ENCODE data around the gene MED26. TPM values are rescaled to one million over a fixed set of nuclear protein-coding genes. Genes with fewer than 3 reads are reported as not detected.

The MED26 gene
- total RNA-seq, 1 experiment from 2014 or later = 15.6 TPM

- BruUV-seq (replicated peaks) = no TSS peak
- Histone ChIP-seq H3K36me3 (ENCODE audit: insufficient read depth, low read length, poor library complexity, severe bottlenecking) (no peaks in the 10 kb centered on the region), H3K27ac (ENCODE audit: low read depth, low read length, poor library complexity, severe bottlenecking) (peak overlapping the region; percentile 60), H3K27me3 (replicated peaks; ENCODE audit: insufficient read depth, low read depth, low read length, poor library complexity) (no peaks in the 10 kb centered on the region), H3K9me3 (ENCODE audit: low read depth, low read length, poor library complexity, severe bottlenecking) (no peaks in the 10 kb centered on the region), H3K4me1 (ENCODE audit: insufficient read depth, low read length, poor library complexity, severe bottlenecking) (peaks cover 31% of the 10 kb centered on the region), H3K4me3 (ENCODE audit: low read depth, low read length, poor library complexity, severe bottlenecking) (no peak overlapping the region)
- CTCF ChIA-PET = no interaction called here
- no peak for TF ChIP-seq EZH2 (IDR thresholded peaks at IDR 0.05; ENCODE audit: borderline replicate concordance, low read depth, low read length, poor library complexity, severe bottlenecking)
- peak; percentile 69 for DNase-seq (ENCODE audit: low spot score)
- intact Hi-C loops (cut with micrococcal nuclease; ENCODE audit: unreplicated experiment) = no loop called here
- POLR2A ChIA-PET (ENCODE audit: low non-redundant PET) = interaction anchor here (0.7 kb wide), 1 partner anchor 505 kb away, joined by 4 read pairs; no protein-coding TSS in a partner anchor
These were observed 15.4 kb downstream of the MED26 start for GRCh38 chr19:16612636-16613035.

GRCh38 chr19:16611121-16611520 is 16.9 kb downstream of the MED26 start:
- TF ChIP-seq EZH2 (IDR thresholded peaks at IDR 0.05; ENCODE audit: borderline replicate concordance, low read depth, low read length, poor library complexity, severe bottlenecking) (no peak), CTCF (conservative IDR thresholded peaks at IDR 0.05; ENCODE audit: low read depth, low read length) (no peak)
- no TSS peak for BruUV-seq (replicated peaks)
- Histone ChIP-seq H3K27ac (ENCODE audit: low read depth, low read length, poor library complexity, severe bottlenecking) (no peak overlapping the region), H3K4me3 (ENCODE audit: low read depth, low read length, poor library complexity, severe bottlenecking) (no peak overlapping the region), H3K36me3 (ENCODE audit: insufficient read depth, low read length, poor library complexity, severe bottlenecking) (no peaks in the 10 kb centered on the region), H3K4me1 (ENCODE audit: insufficient read depth, low read length, poor library complexity, severe bottlenecking) (peaks cover 31% of the 10 kb centered on the region), H3K9me3 (ENCODE audit: low read depth, low read length, poor library complexity, severe bottlenecking) (no peaks in the 10 kb centered on the region), H3K27me3 (replicated peaks; ENCODE audit: insufficient read depth, low read depth, low read length, poor library complexity) (no peaks in the 10 kb centered on the region)
- CTCF ChIA-PET = no interaction called here
- intact Hi-C loops (cut with micrococcal nuclease; ENCODE audit: unreplicated experiment) = no loop called here
- DNase-seq (ENCODE audit: low spot score) = no peak
- POLR2A ChIA-PET (ENCODE audit: low non-redundant PET) = no interaction called here

GRCh38 chr19:16609511-16610200 is 18.3 kb downstream of the MED26 start:
- ChIA-PET POLR2A (ENCODE audit: low non-redundant PET) (interaction anchor here (0.5 kb wide), 1 partner anchor 25 kb away, joined by 23 read pairs; no protein-coding TSS in a partner anchor), CTCF (no interaction called here)
- no peaks in the 10 kb centered on the region for H3K27me3 ChIP-seq (replicated peaks; ENCODE audit: insufficient read depth, low read depth, low read length, poor library complexity)
- no TSS peak for BruUV-seq (replicated peaks)
- H3K36me3 ChIP-seq (ENCODE audit: insufficient read depth, low read length, poor library complexity, severe bottlenecking) = no peaks in the 10 kb centered on the region
- no peak overlapping the region for H3K4me3 ChIP-seq (ENCODE audit: low read depth, low read length, poor library complexity, severe bottlenecking)
- no peak for DNase-seq (ENCODE audit: low spot score)
- TF ChIP-seq EZH2 (IDR thresholded peaks at IDR 0.05; ENCODE audit: borderline replicate concordance, low read depth, low read length, poor library complexity, severe bottlenecking) = no peak
- no peak for TF ChIP-seq CTCF (conservative IDR thresholded peaks at IDR 0.05; ENCODE audit: low read depth, low read length)
- peaks cover 31% of the 10 kb centered on the region for H3K4me1 ChIP-seq (ENCODE audit: insufficient read depth, low read length, poor library complexity, severe bottlenecking)
- no peaks in the 10 kb centered on the region for H3K9me3 ChIP-seq (ENCODE audit: low read depth, low read length, poor library complexity, severe bottlenecking)
- intact Hi-C loops (cut with micrococcal nuclease; ENCODE audit: unreplicated experiment) = no loop called here
- H3K27ac ChIP-seq (ENCODE audit: low read depth, low read length, poor library complexity, severe bottlenecking) = no peak overlapping the region

- ChIA-PET CTCF (no interaction called here), POLR2A (ENCODE audit: low non-redundant PET) (no interaction called here)
- H3K9me3 ChIP-seq (ENCODE audit: low read depth, low read length, poor library complexity, severe bottlenecking) = no peaks in the 10 kb centered on the region
- no TSS peak for BruUV-seq (replicated peaks)
- H3K27ac ChIP-seq (ENCODE audit: low read depth, low read length, poor library complexity, severe bottlenecking) = no peak overlapping the region
- TF ChIP-seq EZH2 (IDR thresholded peaks at IDR 0.05; ENCODE audit: borderline replicate concordance, low read depth, low read length, poor library complexity, severe bottlenecking) = no peak
- TF ChIP-seq CTCF (conservative IDR thresholded peaks at IDR 0.05; ENCODE audit: low read depth, low read length) = no peak
- H3K4me3 ChIP-seq (ENCODE audit: low read depth, low read length, poor library complexity, severe bottlenecking) = no peak overlapping the region
- no peaks in the 10 kb centered on the region for H3K27me3 ChIP-seq (replicated peaks; ENCODE audit: insufficient read depth, low read depth, low read length, poor library complexity)
- no peak for DNase-seq (ENCODE audit: low spot score)
- H3K36me3 ChIP-seq (ENCODE audit: insufficient read depth, low read length, poor library complexity, severe bottlenecking) = no peaks in the 10 kb centered on the region
- peaks cover 23% of the 10 kb centered on the region for H3K4me1 ChIP-seq (ENCODE audit: insufficient read depth, low read length, poor library complexity, severe bottlenecking)
- intact Hi-C loops (cut with micrococcal nuclease; ENCODE audit: unreplicated experiment) = no loop called here
These were observed 19.7 kb downstream of the MED26 start for GRCh38 chr19:16608290-16608739.

Data from A673 (cell line).